Adipocyte (in vitro differentiated cells): ENCODE results near the gene SUPT5H.
A peak's percentile ranks its signal among the peaks of the same experiment; 100 is the strongest.

Experiments used
- DNase-seq: peaks from one replicate; pipeline ENCODE4 v3.0.0-alpha.2; 2015; ENCODE audit warnings: low read depth
- H3K27me3 ChIP-seq: replicated peaks from 2 replicates; pipeline ENCODE4 v1.7.0; 2013; ENCODE audit warnings: mild to moderate bottlenecking, low read length, moderate library complexity; ENCODE audit not compliant: control insufficient read depth, insufficient read depth
- H3K36me3 ChIP-seq: 2 replicates; pipeline ENCODE4 v1.7.0; 2013; ENCODE audit warnings: low read length, mild to moderate bottlenecking, moderate library complexity; ENCODE audit not compliant: control insufficient read depth, insufficient read depth, severe bottlenecking
- H3K4me1 ChIP-seq: 2 replicates; pipeline ENCODE4 v1.7.0; 2013; ENCODE audit warnings: mild to moderate bottlenecking, low read length, moderate library complexity; ENCODE audit not compliant: control insufficient read depth, insufficient read depth
- H3K4me3 ChIP-seq: 2 replicates; pipeline ENCODE4 v1.7.0; 2013; ENCODE audit warnings: mild to moderate bottlenecking, low read length, moderate library complexity
- H3K9ac ChIP-seq: 2 replicates; pipeline ENCODE4 v1.7.0; 2013; ENCODE audit warnings: mild to moderate bottlenecking, low read length, moderate library complexity
- H3K9me3 ChIP-seq: 2 replicates; pipeline ENCODE4 v1.7.0; 2013; ENCODE audit warnings: mild to moderate bottlenecking, low read length, moderate library complexity; ENCODE audit not compliant: control insufficient read depth

The SUPT5H gene

GRCh38 chr19:39411081-39411831 lies 34.1 kb upstream of the SUPT5H start:
- DNase-seq, result peak; percentile 72
- Histone ChIP-seq H3K9me3 (no peaks in the 10 kb centered on the region), H3K36me3 (peaks cover 15% of the 10 kb centered on the region), H3K4me3 (peak overlapping the region; percentile 99), H3K4me1 (peaks cover 46% of the 10 kb centered on the region), H3K27me3 (no peaks in the 10 kb centered on the region), H3K9ac (peak overlapping the region; percentile 100)

GRCh38 chr19:39411832-39412099 lies 33.6 kb upstream of the SUPT5H start:
- Histone ChIP-seq H3K9ac (peak overlapping the region; percentile 100), H3K36me3 (peaks cover 15% of the 10 kb centered on the region), H3K4me1 (peaks cover 45% of the 10 kb centered on the region), H3K27me3 (no peaks in the 10 kb centered on the region), H3K9me3 (no peaks in the 10 kb centered on the region), H3K4me3 (peak overlapping the region; percentile 99)
- peak; percentile 98 for DNase-seq

DNA sequence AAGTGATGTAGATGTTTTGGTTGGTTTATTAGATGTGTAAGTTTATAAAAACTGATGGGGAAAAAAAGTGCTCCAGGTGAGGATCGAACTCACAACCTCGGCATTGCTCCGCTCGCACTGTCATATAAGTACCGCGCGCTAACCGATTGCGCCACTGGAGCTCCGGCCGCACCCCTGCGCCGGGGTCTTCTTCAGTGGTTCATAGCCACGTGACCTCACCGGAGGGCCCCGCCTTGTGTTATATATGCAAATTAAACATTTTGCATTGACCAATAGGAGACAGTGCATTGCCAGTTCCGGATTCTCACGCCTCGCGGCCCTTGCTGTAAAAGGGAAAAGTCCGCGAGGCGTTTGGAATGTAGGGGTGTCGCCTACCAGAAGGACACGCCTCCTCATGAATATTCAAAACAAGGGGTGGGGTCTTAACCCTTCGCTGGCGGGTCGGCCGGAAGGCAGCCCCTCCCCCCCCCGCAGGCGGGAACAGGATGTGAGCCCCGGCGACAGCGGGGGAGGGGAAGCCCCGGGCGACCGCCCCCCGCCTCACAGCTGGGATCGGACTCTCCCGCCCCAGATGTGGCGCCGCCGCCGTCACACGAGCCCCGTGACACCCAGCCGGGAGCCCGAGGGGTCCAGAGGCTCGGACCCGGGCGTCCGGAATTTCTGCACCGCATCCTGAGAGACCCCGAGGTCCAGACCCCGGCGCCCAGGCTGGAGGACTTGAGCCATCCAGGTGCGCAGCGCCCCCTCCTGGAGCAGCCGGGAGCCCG lies 33.1 kb upstream of the SUPT5H start, which contains the start of gene PLEKHG2:
Gene PLEKHG2 (plus strand): TSS at position 570 of the 767 bp plus-strand sequence. CDS start 1,418 bp downstream, outside the sequence.
- peak; percentile 100 for DNase-seq
- no peaks in the 10 kb centered on the region for H3K9me3 ChIP-seq
- no peaks in the 10 kb centered on the region for H3K27me3 ChIP-seq
- H3K4me3 ChIP-seq, result peak within 1 kb of the TSS; percentile 99
- peaks cover 45% of the 10 kb centered on the region for H3K4me1 ChIP-seq
- peaks cover 15% of the 10 kb centered on the region for H3K36me3 ChIP-seq
- peak within 1 kb of the TSS; percentile 100 for H3K9ac ChIP-seq

- Histone ChIP-seq H3K27me3 (no peaks in the 10 kb centered on the region), H3K4me1 (peaks cover 45% of the 10 kb centered on the region), H3K4me3 (peak overlapping the region; percentile 93), H3K36me3 (peaks cover 12% of the 10 kb centered on the region), H3K9ac (peak overlapping the region; percentile 98), H3K9me3 (no peaks in the 10 kb centered on the region)
- DNase-seq, result no peak
Measured at GRCh38 chr19:39412867-39413271, 32.5 kb upstream of the SUPT5H start.

DNA sequence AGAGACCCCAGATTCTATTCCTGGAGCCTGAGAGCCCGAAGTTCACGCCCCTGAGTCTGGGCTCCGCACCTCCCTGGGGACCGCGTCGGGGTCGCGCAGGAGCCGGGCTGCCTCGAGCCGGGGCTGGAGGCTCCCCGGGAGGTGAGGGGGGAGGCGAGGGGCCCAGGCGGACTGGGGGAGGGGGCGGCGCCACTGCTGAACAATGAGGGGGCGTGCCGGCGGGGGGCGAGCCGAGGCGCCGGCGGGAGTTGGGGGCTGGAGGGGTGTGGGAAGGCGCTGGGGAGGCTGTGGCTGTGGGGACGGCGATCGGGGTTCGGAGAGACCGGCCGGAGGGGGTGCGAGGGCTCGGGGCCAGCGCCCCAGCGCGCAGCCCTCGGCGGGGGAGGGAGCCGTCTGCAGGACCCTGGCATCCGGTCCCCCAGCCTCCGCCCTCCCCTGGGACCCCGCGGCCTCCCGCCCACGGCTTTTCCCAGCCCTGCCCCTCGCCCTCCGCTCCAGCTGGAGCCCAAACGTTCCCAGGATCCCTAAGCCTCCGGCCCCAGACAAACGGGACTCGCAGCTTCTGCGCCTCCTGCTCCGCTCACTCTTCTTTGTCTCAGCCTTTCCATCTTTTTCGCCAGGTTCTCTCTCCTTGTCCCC lies 32.0 kb upstream of the SUPT5H start:
- peaks cover 44% of the 10 kb centered on the region for H3K4me1 ChIP-seq
- H3K9me3 ChIP-seq, result no peaks in the 10 kb centered on the region
- peak overlapping the region; percentile 98 for H3K9ac ChIP-seq
- H3K36me3 ChIP-seq, result peaks cover 7% of the 10 kb centered on the region
- H3K27me3 ChIP-seq, result no peaks in the 10 kb centered on the region
- DNase-seq, result peak; percentile 82
- peak overlapping the region; percentile 93 for H3K4me3 ChIP-seq

- Histone ChIP-seq H3K9ac (peak overlapping the region; percentile 98), H3K36me3 (peaks cover 7% of the 10 kb centered on the region), H3K9me3 (no peaks in the 10 kb centered on the region), H3K27me3 (no peaks in the 10 kb centered on the region), H3K4me3 (peak overlapping the region; percentile 93), H3K4me1 (peaks cover 39% of the 10 kb centered on the region)
- DNase-seq, result peak; percentile 49
Measured at GRCh38 chr19:39413911-39414608, 31.3 kb upstream of the SUPT5H start.

GRCh38 chr19:39415111-39416046 lies 30.0 kb upstream of the SUPT5H start:
- H3K4me1 ChIP-seq, result peaks cover 36% of the 10 kb centered on the region
- peaks cover 12% of the 10 kb centered on the region for H3K36me3 ChIP-seq
- no peaks in the 10 kb centered on the region for H3K27me3 ChIP-seq
- no peaks in the 10 kb centered on the region for H3K9me3 ChIP-seq
- H3K4me3 ChIP-seq, result peak overlapping the region; percentile 93
- no peak for DNase-seq
- H3K9ac ChIP-seq, result peak overlapping the region; percentile 98

- H3K4me3 ChIP-seq, result no peak overlapping the region
- H3K9ac ChIP-seq, result peak overlapping the region; percentile 98
- peaks cover 17% of the 10 kb centered on the region for H3K36me3 ChIP-seq
- no peaks in the 10 kb centered on the region for H3K9me3 ChIP-seq
- H3K27me3 ChIP-seq, result no peaks in the 10 kb centered on the region
- DNase-seq, result no peak
- peaks cover 25% of the 10 kb centered on the region for H3K4me1 ChIP-seq
Measured at GRCh38 chr19:39416152-39417120, 28.9 kb upstream of the SUPT5H start.

DNA sequence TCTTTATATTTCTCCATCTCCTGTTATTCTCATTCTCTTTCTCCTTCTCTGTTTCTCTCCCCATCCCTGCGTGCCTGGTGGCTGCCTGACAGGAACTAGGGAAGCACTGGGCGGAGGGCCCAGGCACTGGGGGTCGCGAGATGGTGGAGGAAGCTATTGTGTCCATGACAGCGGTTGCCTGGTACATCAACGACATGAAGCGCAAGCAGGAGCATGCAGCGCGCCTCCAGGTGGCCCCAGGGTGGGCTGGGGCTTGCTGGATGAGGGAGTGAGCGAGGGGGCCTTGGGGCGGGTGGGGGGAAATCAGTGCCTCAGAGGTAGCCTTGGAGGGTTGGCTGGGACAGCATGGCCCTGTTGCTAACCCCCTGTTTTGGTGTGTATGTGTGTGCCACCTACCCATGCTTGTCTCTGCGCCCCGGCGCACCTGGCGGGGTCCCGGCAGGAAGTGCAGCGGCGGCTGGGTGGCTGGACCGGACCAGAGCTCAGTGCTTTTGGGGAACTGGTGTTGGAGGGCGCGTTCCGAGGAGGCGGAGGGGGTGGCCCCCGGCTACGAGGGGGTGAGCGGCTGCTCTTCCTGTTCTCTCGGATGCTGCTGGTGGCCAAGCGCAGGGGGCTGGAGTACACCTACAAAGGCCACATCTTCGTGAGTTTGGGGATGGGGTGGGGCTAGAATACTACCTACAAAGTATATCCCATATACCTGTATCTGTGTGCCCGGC lies 27.8 kb upstream of the SUPT5H start:
- Histone ChIP-seq H3K27me3 (no peaks in the 10 kb centered on the region), H3K9me3 (no peaks in the 10 kb centered on the region), H3K9ac (no peak overlapping the region), H3K4me3 (no peak overlapping the region), H3K4me1 (peaks cover 23% of the 10 kb centered on the region), H3K36me3 (peaks cover 23% of the 10 kb centered on the region)
- no peak for DNase-seq
